Left renal pelvis (tissue), 4 donors: ENCODE results near the gene CDH26. TPM values are rescaled to one million over a fixed set of nuclear protein-coding genes. Genes with fewer than 3 reads are reported as not detected.

Experiments
- DNase-seq, 4 donors: peaks; one replicate each; pipeline ENCODE4 v3.0.0-alpha.2; 2013; ENCODE audit warnings: low read depth in 4 of 4, low spot score in 3 of 4
- polyA plus RNA-seq, 4 donors: library from polyadenylated mRNA; unstranded; fragments of 120-200 nt; gene quantifications; one replicate each; pipeline ENCODE4 v1.2.1, GENCODE V29; 2013; ENCODE audit not compliant: insufficient read length in 4 of 4

The CDH26 gene
- polyA plus RNA-seq, result 1 to 10 TPM in 2 of 4 donors, under 1 TPM in 2; 0.41 to 1.9 (median 0.97) TPM

DNA sequence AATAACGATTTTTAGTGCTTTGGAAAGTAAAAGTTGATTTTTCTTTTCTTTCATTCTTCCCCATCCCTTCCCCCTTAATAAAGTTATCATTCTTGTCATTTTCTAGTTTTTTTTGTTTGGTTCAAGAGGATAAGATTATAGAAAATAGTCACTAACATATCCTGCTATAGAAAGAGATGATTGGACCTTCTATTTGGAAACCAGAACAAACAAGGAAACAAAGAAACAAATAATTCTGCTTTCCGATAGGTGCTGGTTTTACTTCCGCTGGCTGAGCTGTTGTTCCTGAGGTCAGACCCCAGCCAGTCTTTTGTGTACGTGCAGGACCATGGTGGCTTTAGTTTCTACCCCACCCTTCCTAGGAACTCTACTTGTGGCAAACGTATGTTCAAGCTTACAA, at the start of gene CDH26:
CDH26 (plus strand) TSS at position 301 of the 400 bp plus-strand sequence. CDS start 304 bp downstream, outside the sequence.
- DNase-seq, result no peak

- DNase-seq, result no peak
Observed at GRCh38 chr20:59908855-59909254, 49.4 kb upstream of the CDH26 start.

DNA sequence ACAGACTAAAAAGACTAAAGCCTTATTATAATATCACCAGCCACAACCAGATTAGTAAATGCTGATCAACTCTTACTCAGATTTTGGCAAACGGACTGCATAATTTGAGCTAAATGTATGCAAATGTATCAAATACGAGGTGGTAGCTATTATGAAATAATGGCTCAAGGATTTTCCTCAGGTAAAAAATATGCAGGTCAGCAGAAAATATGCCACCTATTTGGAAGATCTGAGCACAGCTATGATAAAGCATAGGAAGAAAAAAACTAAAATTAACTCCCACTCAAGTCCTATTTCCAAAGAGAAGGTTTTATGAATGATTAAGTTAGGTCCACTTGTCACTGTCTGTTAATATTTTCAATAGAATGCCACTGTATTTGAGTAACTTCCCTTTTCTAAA, 47.2 kb upstream of the CDH26 start:
- no peak for DNase-seq

DNA sequence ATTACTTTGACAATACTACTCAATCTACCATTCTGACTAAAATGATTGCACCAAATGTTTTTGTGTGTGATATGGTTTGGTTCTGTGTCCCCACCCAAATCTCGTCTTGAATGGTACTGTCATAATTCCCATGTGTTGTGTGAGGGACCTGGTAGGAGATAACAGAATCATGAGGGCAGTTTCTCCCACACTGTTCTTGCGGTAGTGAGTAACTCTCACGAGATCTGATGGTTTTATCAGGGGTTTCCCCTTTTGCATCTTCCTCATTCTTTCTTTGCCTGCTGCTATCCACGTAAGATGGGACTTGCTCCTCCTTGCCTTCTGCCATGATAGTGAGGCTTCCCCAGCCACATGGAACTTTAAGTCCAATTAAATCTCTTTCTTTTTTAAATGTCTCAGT, 45.6 kb upstream of the CDH26 start:
- no peak for DNase-seq

DNA sequence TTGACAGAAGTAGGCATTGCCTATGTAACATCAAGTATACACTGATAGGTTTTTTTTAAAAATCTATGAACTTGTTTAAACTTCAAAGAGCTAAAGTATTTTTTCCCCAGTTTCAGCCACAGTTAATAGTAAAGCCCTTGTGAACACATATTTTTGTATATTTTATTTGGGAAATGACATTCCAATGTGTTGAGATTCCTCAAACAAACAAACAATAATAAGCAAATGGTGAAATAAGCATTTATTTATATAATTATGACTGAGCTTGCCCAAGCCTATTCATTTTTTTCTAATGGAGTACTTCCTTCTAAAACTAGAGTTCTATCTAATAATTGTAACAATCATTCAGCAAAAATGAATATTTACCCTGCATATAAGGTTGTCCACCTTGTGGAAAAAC, 37.3 kb upstream of the CDH26 start:
- DNase-seq, result no peak

GRCh38 chr20:59923514-59923913, 34.7 kb upstream of the CDH26 start:
- DNase-seq, result no peak

DNA sequence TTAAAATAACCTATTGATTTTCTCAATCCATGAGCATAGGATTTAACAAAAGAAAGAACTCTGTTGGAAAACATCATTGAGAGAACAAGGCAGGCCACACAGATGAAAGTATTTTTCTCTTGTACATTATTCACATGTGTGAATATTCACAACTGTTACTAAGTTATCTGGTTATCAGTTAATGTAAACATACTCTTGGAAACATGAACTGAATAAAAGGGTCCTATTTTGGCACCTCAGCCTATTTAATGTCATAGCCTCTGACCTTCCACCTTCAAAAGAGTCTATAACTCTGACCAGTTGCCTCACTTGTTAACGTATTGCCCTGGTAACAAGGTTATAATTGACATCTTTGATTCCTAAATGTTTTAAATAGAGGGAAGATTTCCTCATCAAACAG, 32.9 kb upstream of the CDH26 start:
- no peak for DNase-seq

DNA sequence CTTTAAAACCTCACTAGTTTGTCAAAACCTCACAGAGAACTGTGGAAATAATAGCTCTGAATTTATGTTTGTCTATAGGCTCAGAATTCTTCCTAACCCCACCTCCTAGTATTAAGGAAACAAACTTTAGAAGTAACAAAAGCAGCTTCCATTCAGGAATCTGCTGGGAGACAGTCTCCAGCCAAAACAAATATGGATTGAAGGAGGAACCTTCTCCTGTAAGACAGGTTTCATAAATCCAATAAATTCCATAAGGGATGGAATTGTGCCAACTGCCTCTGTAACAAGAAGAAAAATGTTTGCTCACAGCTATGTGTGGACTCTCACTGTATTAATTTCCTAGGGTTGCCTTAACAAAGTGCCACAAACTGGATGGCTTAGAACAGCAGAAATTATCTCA, 32.3 kb upstream of the CDH26 start:
- DNase-seq, result peak in 1 of 4 donors; percentile 14

DNA sequence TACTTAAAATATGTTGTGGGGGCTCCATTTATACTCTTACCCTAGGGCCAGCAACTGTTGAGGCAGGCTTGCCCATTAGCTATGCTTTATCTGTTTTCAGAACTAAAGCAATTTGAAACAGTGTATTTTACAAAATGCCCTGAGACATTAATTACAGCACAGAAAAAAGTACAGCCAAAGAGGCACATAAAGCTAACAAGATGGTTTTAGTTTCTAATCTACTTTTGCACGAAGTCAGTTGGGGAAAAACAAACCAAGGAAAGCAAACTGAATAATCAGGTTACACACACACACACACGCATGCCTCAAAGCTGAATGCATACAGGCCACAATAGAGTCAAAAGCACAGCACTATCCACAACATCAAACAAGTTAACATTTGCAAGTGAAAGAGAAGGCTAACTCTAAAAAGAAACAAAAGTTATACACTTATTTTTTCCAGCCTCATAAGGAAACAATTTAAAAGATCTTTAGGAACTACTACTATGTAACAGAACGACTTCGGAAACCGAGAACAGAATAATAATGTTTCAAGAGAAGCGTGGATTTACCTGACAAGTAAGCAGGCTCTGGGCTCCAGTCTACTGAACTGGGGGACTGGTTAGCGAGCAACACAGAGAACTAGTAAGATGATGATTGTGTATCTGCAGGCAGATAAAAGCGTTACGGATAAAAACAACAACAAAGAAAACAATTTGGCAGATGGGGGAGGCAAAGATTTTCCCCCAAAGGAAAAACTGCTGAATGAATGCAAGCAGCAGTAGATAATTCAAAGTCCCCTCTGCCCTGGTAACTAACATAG, 26.5 kb upstream of the CDH26 start:
- no peak for DNase-seq

GRCh38 chr20:59932616-59933295, 25.5 kb upstream of the CDH26 start:
- DNase-seq, result no peak

GRCh38 chr20:59933296-59933848, 24.9 kb upstream of the CDH26 start, which contains the start of gene SYCP2:
TSS of gene SYCP2 (minus strand) at chr20:59933637. CDS start at chr20:59922413, 11,224 bp downstream.
- DNase-seq, result peak in 1 of 4 donors; percentile 19

DNA sequence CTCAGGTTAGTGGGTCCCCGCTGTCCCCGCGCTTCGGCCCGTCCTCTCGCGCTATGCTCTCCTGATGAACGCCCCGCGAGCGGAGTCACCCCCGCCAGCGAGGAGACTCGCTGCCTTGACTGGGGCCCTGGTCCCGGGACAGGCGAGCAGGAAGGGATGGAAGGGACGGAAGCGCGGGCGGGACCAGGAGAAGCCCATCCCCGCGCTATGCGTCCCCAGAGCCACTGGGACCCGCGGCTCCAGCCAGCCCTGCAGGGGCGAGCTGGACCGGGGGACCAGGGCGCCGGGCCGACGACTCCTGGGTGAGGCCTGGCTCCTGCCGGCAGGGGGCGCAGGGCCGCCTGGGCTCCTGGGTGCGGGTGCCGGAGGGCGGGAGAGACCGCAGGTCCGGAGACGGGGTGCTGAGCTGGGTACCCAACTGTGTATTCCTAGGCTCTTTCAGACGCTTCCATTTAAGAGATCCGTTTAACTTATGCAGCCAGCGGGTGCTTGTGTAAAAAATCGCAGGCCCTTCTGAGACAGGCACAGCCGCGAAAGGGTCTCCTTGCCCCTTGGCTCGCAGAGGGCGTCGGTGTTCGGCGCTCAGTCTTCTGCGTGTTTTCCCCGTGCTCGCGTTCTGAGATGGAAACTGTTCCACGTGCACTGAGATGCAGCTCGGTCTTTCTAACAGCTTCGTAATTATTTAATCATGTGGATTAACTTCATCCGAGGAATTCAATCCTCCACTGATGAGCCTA, 24.2 kb upstream of the CDH26 start:
- DNase-seq, result peak in 2 of 4 donors; percentile 43 to 51

DNA sequence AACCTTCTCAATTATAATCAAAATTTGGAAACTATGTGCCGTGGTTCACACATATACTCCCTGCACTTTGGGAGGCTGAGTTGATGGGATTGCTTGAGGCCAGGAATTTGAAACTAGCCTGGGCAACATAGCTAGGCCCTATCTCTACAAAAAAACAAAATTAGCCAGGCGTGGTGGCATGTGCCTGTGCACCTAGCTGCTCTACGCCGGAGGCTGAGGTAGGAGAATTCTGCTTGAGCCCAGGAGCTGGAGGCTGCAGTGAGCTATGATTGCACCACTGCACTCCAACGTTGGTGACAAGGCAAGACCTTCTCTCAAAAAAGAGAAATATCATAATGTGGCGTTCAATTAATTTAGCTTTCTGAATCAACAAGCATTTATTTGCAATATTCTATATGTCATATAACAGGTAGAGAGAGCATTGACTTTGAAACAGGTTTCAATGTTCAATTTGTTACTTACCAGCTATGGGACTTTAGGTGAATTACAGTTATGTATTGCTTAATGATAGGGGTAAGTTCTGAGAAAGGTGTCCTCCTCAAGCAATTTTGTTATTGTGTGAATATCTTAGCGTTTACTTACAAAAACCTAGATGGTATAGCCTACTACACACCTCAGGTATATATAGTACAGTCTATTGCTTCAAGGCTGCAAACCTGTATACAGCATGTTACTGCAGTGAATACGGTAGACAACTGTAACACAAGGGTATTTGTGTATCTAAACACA, 22.6 kb upstream of the CDH26 start:
- no peak for DNase-seq

- DNase-seq, result no peak
Observed at GRCh38 chr20:59936409-59936808, 21.8 kb upstream of the CDH26 start.

- no peak for DNase-seq
Observed at GRCh38 chr20:59937150-59937549, 21.1 kb upstream of the CDH26 start.

GRCh38 chr20:59938221-59938620, 20.0 kb upstream of the CDH26 start:
- DNase-seq, result no peak

GRCh38 chr20:59938696-59939051, 19.5 kb upstream of the CDH26 start:
- no peak for DNase-seq

DNA sequence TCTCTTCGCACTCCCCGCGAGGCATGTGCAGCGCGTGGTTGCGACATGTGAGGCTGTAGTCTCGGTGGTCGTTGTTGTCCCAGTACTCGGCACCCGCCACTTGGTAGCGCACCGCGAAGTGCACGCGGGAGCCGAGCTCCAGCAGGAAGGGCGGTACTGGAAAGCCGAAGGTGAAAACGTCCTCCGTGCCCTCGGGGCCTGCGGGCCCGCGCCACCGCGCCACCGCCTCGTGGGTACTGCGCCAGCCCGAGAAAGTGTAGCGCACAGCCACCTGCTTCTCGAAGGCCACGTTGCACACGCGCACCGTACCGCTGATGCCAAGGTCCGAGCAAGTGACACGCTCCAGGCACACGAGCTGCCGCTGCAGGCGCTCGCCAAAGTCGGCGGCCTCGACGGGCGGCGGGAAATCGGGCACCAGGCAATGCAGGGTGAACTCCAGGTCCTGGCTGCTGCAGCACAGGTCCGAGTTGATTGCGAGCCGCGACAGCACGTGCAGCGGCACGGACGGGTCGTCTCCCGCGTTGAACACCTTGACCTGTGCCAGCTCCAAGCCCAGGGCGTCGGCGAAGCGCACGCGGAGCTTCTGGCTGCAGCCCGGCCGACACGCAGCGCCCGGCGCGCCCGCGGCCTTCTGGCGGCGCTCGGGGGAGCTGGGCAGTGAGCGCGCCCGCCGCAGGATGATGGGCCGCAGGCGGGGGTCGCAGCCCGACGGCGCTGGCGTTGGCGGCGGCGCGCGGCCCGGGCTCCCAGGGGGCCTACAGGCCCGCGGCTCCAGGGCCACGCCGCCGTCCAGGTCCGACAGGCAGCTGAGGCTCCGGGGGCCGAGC, 19.0 kb upstream of the CDH26 start:
- DNase-seq, result no peak

DNA sequence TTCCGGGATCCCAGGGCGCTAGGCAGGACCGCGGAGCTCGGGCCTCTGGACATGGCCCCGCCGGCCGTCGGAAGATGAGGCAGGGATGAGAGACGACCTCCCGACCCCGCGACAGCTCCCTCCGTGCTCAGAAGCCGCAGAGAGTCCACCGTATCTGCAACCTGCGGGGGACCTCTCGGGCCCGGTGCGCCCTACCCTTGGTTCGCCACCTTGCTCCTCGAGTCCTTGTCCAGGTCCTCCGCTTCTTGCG, 18.4 kb upstream of the CDH26 start:
- DNase-seq, result no peak
